ENCODE results near the gene EXTL1.

EXTL1 gene

GRCh38 chr1:26060832-26061574 is 39.4 kb downstream of the EXTL1 start:
- H3K4me1 Mint-ChIP-seq: no peaks in the 10 kb centered on the region
- no peak overlapping the region for H3K4me3 Mint-ChIP-seq
- ATAC-seq (peak; percentile 44), DNase-seq (ENCODE audit: low spot score in 2 of 2) (no peak)
- H3K27ac Mint-ChIP-seq: no peak overlapping the region
- H3K9me3 Mint-ChIP-seq: no peaks in the 10 kb centered on the region
- no peaks in the 10 kb centered on the region for H3K36me3 Mint-ChIP-seq

- Mint-ChIP-seq H3K9me3 (no peaks in the 10 kb centered on the region), H3K36me3 (no peaks in the 10 kb centered on the region), H3K27ac (no peak overlapping the region), H3K4me3 (no peak overlapping the region), H3K4me1 (no peaks in the 10 kb centered on the region)
- DNase-seq (ENCODE audit: low spot score in 2 of 2) (no peak), ATAC-seq (no peak)
These were observed 43.0 kb downstream of the EXTL1 start for GRCh38 chr1:26064553-26064952.

- Mint-ChIP-seq H3K9me3 (no peaks in the 10 kb centered on the region), H3K27ac (no peak overlapping the region), H3K4me3 (no peak overlapping the region), H3K36me3 (no peaks in the 10 kb centered on the region), H3K4me1 (no peaks in the 10 kb centered on the region)
- DNase-seq (ENCODE audit: low spot score in 2 of 2) (no peak), ATAC-seq (no peak)
These were observed 44.6 kb downstream of the EXTL1 start for GRCh38 chr1:26066160-26066559.

GRCh38 chr1:26066857-26067256 is 45.3 kb downstream of the EXTL1 start:
- ATAC-seq: no peak
- Mint-ChIP-seq H3K9me3 (no peaks in the 10 kb centered on the region), H3K4me3 (no peak overlapping the region), H3K27ac (no peak overlapping the region), H3K36me3 (no peaks in the 10 kb centered on the region), H3K4me1 (no peaks in the 10 kb centered on the region)
- DNase-seq (ENCODE audit: low spot score in 2 of 2): no peak

- Mint-ChIP-seq H3K4me1 (no peaks in the 10 kb centered on the region), H3K36me3 (no peaks in the 10 kb centered on the region), H3K9me3 (no peaks in the 10 kb centered on the region), H3K4me3 (no peak within 1 kb of the TSS), H3K27ac (no peak within 1 kb of the TSS)
- no peak for DNase-seq (ENCODE audit: low spot score in 2 of 2)
- no peak for ATAC-seq
These were observed 45.9 kb downstream of the EXTL1 start, which contains the start of gene TRIM63 for GRCh38 chr1:26067432-26067911. TRIM63 (minus strand) TSS chr1:26067630; CDS start chr1:26067494, 136 bp downstream.

- no peak for DNase-seq (ENCODE audit: low spot score in 2 of 2)
- no peak overlapping the region for H3K4me3 Mint-ChIP-seq
- H3K4me1 Mint-ChIP-seq: no peaks in the 10 kb centered on the region
- H3K27ac Mint-ChIP-seq: no peak overlapping the region
- H3K36me3 Mint-ChIP-seq: no peaks in the 10 kb centered on the region
- H3K9me3 Mint-ChIP-seq: no peaks in the 10 kb centered on the region
- no peak for ATAC-seq
These were observed 48.3 kb downstream of the EXTL1 start for GRCh38 chr1:26069941-26070295.

- Mint-ChIP-seq H3K4me1 (no peaks in the 10 kb centered on the region), H3K27ac (no peak overlapping the region), H3K36me3 (no peaks in the 10 kb centered on the region), H3K9me3 (no peaks in the 10 kb centered on the region), H3K4me3 (no peak overlapping the region)
- DNase-seq (ENCODE audit: low spot score in 2 of 2) (no peak), ATAC-seq (no peak)
These were observed 48.9 kb downstream of the EXTL1 start for GRCh38 chr1:26070296-26070962.

- Mint-ChIP-seq H3K4me3 (no peak overlapping the region), H3K36me3 (no peaks in the 10 kb centered on the region), H3K9me3 (no peaks in the 10 kb centered on the region), H3K27ac (no peak overlapping the region), H3K4me1 (no peaks in the 10 kb centered on the region)
- ATAC-seq (no peak), DNase-seq (ENCODE audit: low spot score in 2 of 2) (no peak)
These were observed 49.4 kb downstream of the EXTL1 start for GRCh38 chr1:26070963-26071342.

GRCh38 chr1:26072305-26072704 is 50.7 kb downstream of the EXTL1 start:
- DNase-seq (ENCODE audit: low spot score in 2 of 2) (no peak), ATAC-seq (no peak)
- Mint-ChIP-seq H3K4me3 (no peak overlapping the region), H3K27ac (no peak overlapping the region), H3K4me1 (no peaks in the 10 kb centered on the region), H3K36me3 (no peaks in the 10 kb centered on the region), H3K9me3 (no peaks in the 10 kb centered on the region)

- Mint-ChIP-seq H3K9me3 (no peaks in the 10 kb centered on the region), H3K4me1 (no peaks in the 10 kb centered on the region), H3K36me3 (no peaks in the 10 kb centered on the region), H3K27ac (no peak overlapping the region), H3K4me3 (no peak overlapping the region)
- no peak for ATAC-seq
- DNase-seq (ENCODE audit: low spot score in 2 of 2): no peak
These were observed 54.0 kb downstream of the EXTL1 start for GRCh38 chr1:26075421-26076144.

- no peak for ATAC-seq
- DNase-seq (ENCODE audit: low spot score in 2 of 2): no peak
- Mint-ChIP-seq H3K4me1 (no peaks in the 10 kb centered on the region), H3K4me3 (no peak overlapping the region), H3K36me3 (no peaks in the 10 kb centered on the region), H3K27ac (no peak overlapping the region), H3K9me3 (no peaks in the 10 kb centered on the region)
These were observed 55.9 kb downstream of the EXTL1 start for GRCh38 chr1:26077524-26077923.

- Mint-ChIP-seq H3K4me1 (no peaks in the 10 kb centered on the region), H3K9me3 (no peaks in the 10 kb centered on the region), H3K36me3 (no peaks in the 10 kb centered on the region), H3K27ac (no peak overlapping the region), H3K4me3 (no peak overlapping the region)
- DNase-seq (ENCODE audit: low spot score in 2 of 2): no peak
- ATAC-seq: no peak
These were observed 57.0 kb downstream of the EXTL1 start for GRCh38 chr1:26078286-26079177.

- Mint-ChIP-seq H3K9me3 (no peaks in the 10 kb centered on the region), H3K4me3 (no peak overlapping the region), H3K27ac (no peak overlapping the region)
These were observed 57.6 kb downstream of the EXTL1 start for GRCh38 chr1:26079178-26079563.

GRCh38 chr1:26079960-26080814 is 58.6 kb downstream of the EXTL1 start:
- Mint-ChIP-seq H3K36me3 (no peaks in the 10 kb centered on the region), H3K4me3 (no peak overlapping the region), H3K9me3 (no peaks in the 10 kb centered on the region), H3K27ac (no peak overlapping the region), H3K4me1 (no peaks in the 10 kb centered on the region)
- DNase-seq (ENCODE audit: low spot score in 2 of 2) (no peak), ATAC-seq (no peak)

More at GRCh38 chr1:26079178-26079563, 57.6 kb downstream of the EXTL1 start:
- H3K36me3 Mint-ChIP-seq: no peaks in the 10 kb centered on the region
- no peaks in the 10 kb centered on the region for H3K4me1 Mint-ChIP-seq
- ATAC-seq (no peak), DNase-seq (ENCODE audit: low spot score in 2 of 2) (no peak)
